GM12864 (cell line): ENCODE data around the gene ARL4C.

Experiments used
- DNase-seq: peaks from one replicate; pipeline ENCODE4 v3.0.0-alpha.2; 2011; ENCODE audit warnings: low read depth
- H3K4me3 ChIP-seq: 2 replicates; pipeline ENCODE4 v1.5.1; 2011; ENCODE audit warnings: mild to moderate bottlenecking, low read depth, low read length, control low read depth
- CTCF ChIP-seq: IDR thresholded peaks from 2 replicates; pipeline ENCODE4 v1.5.1; 2011; ENCODE audit warnings: low read depth, mild to moderate bottlenecking, moderate library complexity, low read length, control low read depth, inconsistent platforms; ENCODE audit errors: missing control alignments

ARL4C gene

GRCh38 chr2:234534515-234534914 is 37.6 kb upstream of the ARL4C start:
- no peak overlapping the region for H3K4me3 ChIP-seq
- DNase-seq: no peak
- TF ChIP-seq CTCF: no peak

- DNase-seq: no peak
- no peak overlapping the region for H3K4me3 ChIP-seq
- TF ChIP-seq CTCF: no peak
Measured at GRCh38 chr2:234533626-234534025, 36.7 kb upstream of the ARL4C start.

GRCh38 chr2:234528410-234529148 is 31.7 kb upstream of the ARL4C start:
- no peak overlapping the region for H3K4me3 ChIP-seq
- no peak for DNase-seq
- TF ChIP-seq CTCF: no peak

- no peak for DNase-seq
- no peak for TF ChIP-seq CTCF
- no peak overlapping the region for H3K4me3 ChIP-seq
Measured at GRCh38 chr2:234526711-234527110, 29.8 kb upstream of the ARL4C start.

- DNase-seq: no peak
- no peak for TF ChIP-seq CTCF
- no peak overlapping the region for H3K4me3 ChIP-seq
Measured at GRCh38 chr2:234521536-234521935, 24.7 kb upstream of the ARL4C start.

GRCh38 chr2:234518986-234519642 is 22.2 kb upstream of the ARL4C start:
- no peak for TF ChIP-seq CTCF
- DNase-seq: no peak
- no peak overlapping the region for H3K4me3 ChIP-seq

GRCh38 chr2:234517971-234518370 is 21.1 kb upstream of the ARL4C start:
- DNase-seq: no peak
- H3K4me3 ChIP-seq: no peak overlapping the region
- TF ChIP-seq CTCF: no peak
